Endothelial cell of umbilical vein (primary cell): ENCODE data around the gene ARPP19. TPM values are rescaled to one million over a fixed set of nuclear protein-coding genes. Genes with fewer than 3 reads are reported as not detected.

Source experiments
- BruUV-seq: library from RNA; stranded (reverse); fragments of 400-500 nt; replicated peaks from 2 replicates; lab custom pipeline; 2021; lab: Mats Ljungman, UMichigan
- CTCF ChIA-PET: fragments of 300-600, 350-600 bp; sonication (Branson Sonifier 250); formaldehyde crosslinking; loops from one replicate; lab custom pipeline; 2021; ENCODE audit warnings: antibody characterized with exemption, inconsistent platforms; lab: Charles Lee
- POLR2A ChIA-PET: fragments of 300-600, 350-600 bp; sonication (Branson Sonifier 250); formaldehyde crosslinking; loops from one replicate; lab custom pipeline; 2021; ENCODE audit warnings: antibody characterized with exemption, inconsistent platforms; lab: Charles Lee
- DNase-seq: peaks from one replicate; pipeline ENCODE4 v3.0.0-alpha.2; 2011; ENCODE audit warnings: low read depth, low spot score
- FAIRE-seq: peaks from 2 replicates; lab custom pipeline; 2011; peaks lifted over from hg19 to GRCh38; lab: Jason Lieb, UNC
- H2AFZ ChIP-seq: 2 replicates; pipeline ENCODE4 v1.6.0; 2012; ENCODE audit warnings: low read depth, low read length, control low read depth, inconsistent platforms
- H3K27ac ChIP-seq: 2 replicates; pipeline ENCODE4 v1.5.1; 2011; ENCODE audit warnings: low read depth, mild to moderate bottlenecking, control low read depth, low read length, moderate library complexity; ENCODE audit not compliant: insufficient read depth
- H3K27me3 ChIP-seq, 2 experiments: 2 replicates each; pipeline versions ENCODE4 v1.6.0 to v1.6.1; 2011; ENCODE audit warnings: low read length in 2 of 2, mixed read lengths in 1 of 2; ENCODE audit not compliant: control insufficient read depth in 2 of 2, insufficient read depth in 2 of 2
- H3K36me3 ChIP-seq, 2 experiments: 2 replicates in 1 of 2; 3 replicates in 1 of 2; pipeline ENCODE4 v1.5.1; 2011; ENCODE audit warnings: low read length in 2 of 2, mild to moderate bottlenecking in 1 of 2, moderate library complexity in 1 of 2; ENCODE audit not compliant: control insufficient read depth in 2 of 2, insufficient read depth in 2 of 2; ENCODE audit errors: extremely low read depth in 1 of 2
- H3K4me1 ChIP-seq: 3 replicates; pipeline ENCODE4 v1.5.1; 2011; ENCODE audit warnings: mild to moderate bottlenecking, low read length; ENCODE audit not compliant: control insufficient read depth, insufficient read depth; ENCODE audit errors: extremely low read depth
- H3K4me2 ChIP-seq: 2 replicates; pipeline ENCODE4 v1.6.1; 2011; ENCODE audit warnings: low read length, control low read depth, mixed read lengths; ENCODE audit not compliant: insufficient read depth
- H3K4me3 ChIP-seq, 3 experiments: fragments of 200-600 bp in 1 of 3; sonication (generic), shearing (Covaris generic) in 1 of 3; replicated peaks in 1 of 3; 2 replicates each; pipeline ENCODE4 v1.5.1; 2011 to 2016; ENCODE audit warnings: control low read depth in 3 of 3, low read length in 3 of 3, mild to moderate bottlenecking in 2 of 3, inconsistent platforms in 1 of 3, low read depth in 1 of 3, moderate library complexity in 1 of 3; ENCODE audit not compliant: insufficient read depth in 1 of 3
- H3K79me2 ChIP-seq: 2 replicates; pipeline ENCODE4 v1.6.0; 2012; ENCODE audit warnings: low read length, inconsistent platforms; ENCODE audit not compliant: control insufficient read depth, insufficient read depth
- H3K9ac ChIP-seq: replicated peaks from 2 replicates; pipeline ENCODE3; 2011; ENCODE audit warnings: low read length, control low read depth; ENCODE audit not compliant: insufficient read depth; ENCODE audit errors: extremely low read depth
- H3K9me1 ChIP-seq: replicated peaks from 3 replicates; pipeline ENCODE4 v1.6.0; 2011; ENCODE audit warnings: mild to moderate bottlenecking, low read length; ENCODE audit not compliant: control insufficient read depth, insufficient read depth; ENCODE audit errors: extremely low read depth
- H3K9me3 ChIP-seq: replicated peaks from 2 replicates; pipeline ENCODE4 v1.5.1; 2012; ENCODE audit warnings: low read length, inconsistent platforms; ENCODE audit not compliant: control insufficient read depth, insufficient read depth
- H4K20me1 ChIP-seq: replicated peaks from 2 replicates; pipeline ENCODE3; 2011; ENCODE audit warnings: mild to moderate bottlenecking, low read length; ENCODE audit not compliant: control insufficient read depth, insufficient read depth; ENCODE audit errors: extremely low read depth
- CTCF ChIP-seq, 2 donors: IDR thresholded peaks; 1 replicate in 1 of 2; 2 replicates in 1 of 2; pipeline ENCODE4 v1.5.1; 2011; ENCODE audit warnings: low read length in 2 of 2, mild to moderate bottlenecking in 2 of 2, moderate library complexity in 2 of 2, control low read depth in 1 of 2, inconsistent platforms in 1 of 2, low read depth in 1 of 2; ENCODE audit not compliant: insufficient read depth in 1 of 2; ENCODE audit errors: extremely low read depth in 1 of 2
- EZH2 ChIP-seq: IDR thresholded peaks from 2 replicates; pipeline ENCODE4 v1.6.1; 2012; ENCODE audit warnings: borderline replicate concordance, low read depth, mild to moderate bottlenecking, moderate library complexity, low read length, inconsistent platforms; ENCODE audit not compliant: severe bottlenecking
- FOS ChIP-seq: IDR thresholded peaks from 2 replicates; pipeline ENCODE4 v1.6.1; 2011; ENCODE audit warnings: mild to moderate bottlenecking, low read length, moderate library complexity, borderline replicate concordance; ENCODE audit not compliant: insufficient read depth
- GATA2 ChIP-seq: IDR thresholded peaks from 2 replicates; pipeline ENCODE4 v1.7.0; 2011; ENCODE audit warnings: low read depth, mild to moderate bottlenecking, moderate library complexity, mixed read lengths, low read length; ENCODE audit not compliant: insufficient read length, insufficient read depth
- JUN ChIP-seq: IDR thresholded peaks from 2 replicates; pipeline ENCODE4 v1.6.1; 2011; ENCODE audit warnings: borderline replicate concordance, low read depth; ENCODE audit not compliant: insufficient read length, insufficient read depth
- MAX ChIP-seq: IDR thresholded peaks from 2 replicates; pipeline ENCODE4 v1.6.1; 2011; ENCODE audit not compliant: insufficient read depth, insufficient read length
- MYC ChIP-seq: IDR thresholded peaks from one replicate; pipeline ENCODE4 v1.6.1; 2011; ENCODE audit warnings: mild to moderate bottlenecking, low read depth, low read length
- POLR2A ChIP-seq: IDR thresholded peaks from 2 replicates; pipeline ENCODE4 v1.6.1; 2012; ENCODE audit warnings: low read depth, mild to moderate bottlenecking, control low read depth, low read length
- POLR2AphosphoS5 ChIP-seq: IDR thresholded peaks from 2 replicates; pipeline ENCODE4 v1.6.1; 2012; ENCODE audit warnings: low read depth, mild to moderate bottlenecking, control low read depth, low read length, moderate library complexity; ENCODE audit not compliant: insufficient read depth
- dilution Hi-C: fragments of 300-500 bp; cut with MboI; formaldehyde crosslinking; loops from one replicate; pipeline ENCODE4 v1.15.0; 2019; ENCODE audit warnings: low sequenced_read_pairs; ENCODE audit not compliant: extremely low pct_ligation_motif_present
- intact Hi-C: fragments of 100-400 bp; cut with micrococcal nuclease; formaldehyde crosslinking; loops from one replicate; pipeline ENCODE4 v1.10.0; 2022
- polyA plus RNA-seq, 4 experiments: library from polyadenylated mRNA; depleted of rRNA in 3 of 4; stranded (reverse) in 3 of 4; unstranded in 1 of 4; fragments of >200 nt; gene quantifications; 2 replicates each; pipeline versions ENCODE4 v1.2.1 to v1.2.3, GENCODE V29; 2011 to 2012; ENCODE audit warnings: missing spikeins in 1 of 4
- total RNA-seq: library from RNA; stranded (reverse); gene quantifications from 2 replicates; pipeline ENCODE4 v1.2.3, GENCODE V29; 2021

The ARPP19 gene
- total and polyA plus RNA-seq, 2 donors (not counting 3 experiments of a cell fraction or from before 2014, with no cell fraction given), result 47.1 to 191 TPM

GRCh38 chr15:52537459-52537858 is 31.4 kb downstream of the ARPP19 start:
- Histone ChIP-seq H3K79me2 (no peaks in the 10 kb centered on the region), H3K4me1 (no peaks in the 10 kb centered on the region), H4K20me1 (no peaks in the 10 kb centered on the region), H3K27ac (no peak overlapping the region), H3K9ac (no peak overlapping the region), H3K4me3 (no peak overlapping the region), H3K36me3 (no peaks in the 10 kb centered on the region), H3K9me1 (no peaks in the 10 kb centered on the region), H2AFZ (no peak overlapping the region), H3K9me3 (no peaks in the 10 kb centered on the region), H3K4me2 (no peak overlapping the region), H3K27me3 (no peaks in the 10 kb centered on the region)
- DNase-seq (no peak), FAIRE-seq (no peak)
- TF ChIP-seq EZH2 (no peak), FOS (no peak), POLR2A (no peak), MAX (no peak), MYC (no peak), CTCF (IDR thresholded peaks at IDR 0.05; ENCODE audit: extremely low read depth in 1 of 2, insufficient read depth in 1 of 2, low read depth in 1 of 2, low read length in 2 of 2) (no peak), JUN (no peak), GATA2 (no peak), POLR2AphosphoS5 (no peak)
- ChIA-PET CTCF (interaction anchor here (1.3 kb wide), 1 partner anchor 16 kb away, joined by 3 read pairs; no protein-coding TSS in a partner anchor), POLR2A (no interaction called here)
- intact Hi-C loops (no loop called here), dilution Hi-C loops (no loop called here)
- BruUV-seq, result no TSS peak
